Measurements from ENCODE around the gene USP10. TPM values are rescaled to one million over a fixed set of nuclear protein-coding genes. Genes with fewer than 3 reads are reported as not detected.

USP10 gene
- total RNA-seq, 1 donor from 2014 or later: 128 TPM

DNA sequence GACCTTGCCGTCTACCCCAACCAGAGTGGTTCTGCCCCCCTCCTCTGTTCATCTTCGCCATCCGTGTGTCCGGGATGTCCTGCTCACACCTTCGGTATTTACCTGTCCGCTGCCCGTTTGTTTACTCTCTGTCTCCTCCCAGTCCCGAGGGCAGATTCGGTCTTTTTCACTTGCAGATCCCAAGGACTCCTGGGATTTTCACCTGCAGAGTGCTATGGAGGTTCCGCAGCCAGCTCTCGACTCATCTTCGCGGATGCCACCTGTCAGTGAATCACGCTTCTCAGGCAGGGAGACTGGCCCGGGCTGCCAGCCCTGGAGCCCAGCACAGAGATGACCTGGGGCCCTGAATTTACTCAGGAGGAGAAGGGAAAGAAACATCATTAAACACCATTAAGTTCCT, 128.1 kb downstream of the USP10 start:
- no peaks in the 10 kb centered on the region for H3K27me3 Mint-ChIP-seq (ENCODE audit: low read depth)
- H3K4me3 Mint-ChIP-seq: no peak overlapping the region
- peaks cover 28% of the 10 kb centered on the region for H3K4me1 Mint-ChIP-seq
- H3K27ac Mint-ChIP-seq: peak overlapping the region; percentile 79
- H3K36me3 Mint-ChIP-seq: no peaks in the 10 kb centered on the region
- TF ChIP-seq, protein P1, sequence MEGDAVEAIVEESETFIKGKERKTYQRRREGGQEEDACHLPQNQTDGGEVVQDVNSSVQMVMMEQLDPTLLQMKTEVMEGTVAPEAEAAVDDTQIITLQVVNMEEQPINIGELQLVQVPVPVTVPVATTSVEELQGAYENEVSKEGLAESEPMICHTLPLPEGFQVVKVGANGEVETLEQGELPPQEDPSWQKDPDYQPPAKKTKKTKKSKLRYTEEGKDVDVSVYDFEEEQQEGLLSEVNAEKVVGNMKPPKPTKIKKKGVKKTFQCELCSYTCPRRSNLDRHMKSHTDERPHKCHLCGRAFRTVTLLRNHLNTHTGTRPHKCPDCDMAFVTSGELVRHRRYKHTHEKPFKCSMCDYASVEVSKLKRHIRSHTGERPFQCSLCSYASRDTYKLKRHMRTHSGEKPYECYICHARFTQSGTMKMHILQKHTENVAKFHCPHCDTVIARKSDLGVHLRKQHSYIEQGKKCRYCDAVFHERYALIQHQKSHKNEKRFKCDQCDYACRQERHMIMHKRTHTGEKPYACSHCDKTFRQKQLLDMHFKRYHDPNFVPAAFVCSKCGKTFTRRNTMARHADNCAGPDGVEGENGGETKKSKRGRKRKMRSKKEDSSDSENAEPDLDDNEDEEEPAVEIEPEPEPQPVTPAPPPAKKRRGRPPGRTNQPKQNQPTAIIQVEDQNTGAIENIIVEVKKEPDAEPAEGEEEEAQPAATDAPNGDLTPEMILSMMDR (IDR thresholded peaks at IDR 0.05; ENCODE audit: unreplicated experiment): no peak
- no peak for DNase-seq (ENCODE audit: low spot score in 2 of 2, unreplicated experiment in 2 of 2)
- H3K9me3 Mint-ChIP-seq: no peaks in the 10 kb centered on the region

DNA sequence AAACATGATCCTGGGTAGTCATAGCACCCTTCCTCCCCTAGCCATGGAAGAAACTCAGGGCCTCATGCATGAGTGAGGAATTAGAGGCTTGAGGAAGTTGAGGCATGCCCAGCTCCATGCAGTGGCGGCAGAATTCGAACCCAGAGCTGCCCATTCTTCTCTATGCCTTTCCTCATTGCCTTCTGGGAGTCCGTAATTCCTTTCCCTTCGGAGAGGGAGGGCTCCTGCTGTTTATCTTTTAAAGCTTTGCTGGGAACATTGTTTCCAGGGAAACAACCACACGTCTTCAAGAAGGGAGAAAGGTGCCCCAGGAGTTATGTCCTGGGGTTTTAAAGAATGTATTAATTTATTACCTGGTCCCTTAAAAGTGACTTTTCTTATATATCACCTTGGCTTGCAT, 128.5 kb downstream of the USP10 start:
- TF ChIP-seq, protein P1 (IDR thresholded peaks at IDR 0.05; ENCODE audit: unreplicated experiment): no peak
- Mint-ChIP-seq H3K4me1 (peaks cover 32% of the 10 kb centered on the region), H3K27me3 (ENCODE audit: low read depth) (no peaks in the 10 kb centered on the region), H3K36me3 (no peaks in the 10 kb centered on the region), H3K4me3 (no peak overlapping the region), H3K9me3 (no peaks in the 10 kb centered on the region), H3K27ac (peak overlapping the region; percentile 75)
- no peak for DNase-seq (ENCODE audit: low spot score in 2 of 2, unreplicated experiment in 2 of 2)

Other genes with a start within 250 kb of the USP10 start
- gene MEAK7, start 195.3 kb upstream of the USP10 start, total RNA-seq: 37.9 to 42.7 TPM (median 39.6 TPM) in 3 replicates
- gene COTL1, start 81.9 kb upstream of the USP10 start, total RNA-seq: 106 to 116 TPM (median 106 TPM) in 3 replicates
- 44.9 to 51.6 TPM (median 46.9 TPM) in 3 replicates for gene KLHL36, start 51.5 kb upstream of the USP10 start, total RNA-seq
- 72.4 to 83.0 TPM (median 80.1 TPM) in 3 replicates for gene CRISPLD2, start 120.0 kb downstream of the USP10 start, total RNA-seq

Measured in mesothelial cell of epicardium (in vitro differentiated cells).